CD4-positive, alpha-beta T cell treated with Interleukin-4 for 4 hours (primary cell): ENCODE measurements around the gene CCDC110.

Experiments used
- DNase-seq: peaks from one replicate; pipeline ENCODE4 v3.0.0-alpha.2; 2020

Gene CCDC110

DNA sequence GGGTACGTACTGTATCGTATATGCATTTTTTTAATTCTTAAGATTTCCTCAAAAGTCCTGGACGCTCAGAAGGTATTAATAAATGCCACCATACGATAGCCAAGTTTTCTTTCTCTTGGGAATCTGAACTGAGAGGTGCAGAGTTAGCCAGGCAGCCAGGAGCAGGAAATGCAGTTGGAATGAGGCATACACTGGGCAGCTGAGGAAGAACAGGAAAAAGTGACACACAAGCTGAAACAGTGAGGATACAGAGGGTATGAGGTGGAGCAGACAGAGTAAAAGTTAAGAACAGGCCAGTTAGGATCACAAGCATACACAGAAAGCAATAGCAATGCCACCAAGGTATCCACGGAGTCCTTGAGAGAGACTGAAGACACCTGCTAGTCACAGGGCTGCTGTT, 59.1 kb downstream of the CCDC110 start:
- DNase-seq = no peak

DNA sequence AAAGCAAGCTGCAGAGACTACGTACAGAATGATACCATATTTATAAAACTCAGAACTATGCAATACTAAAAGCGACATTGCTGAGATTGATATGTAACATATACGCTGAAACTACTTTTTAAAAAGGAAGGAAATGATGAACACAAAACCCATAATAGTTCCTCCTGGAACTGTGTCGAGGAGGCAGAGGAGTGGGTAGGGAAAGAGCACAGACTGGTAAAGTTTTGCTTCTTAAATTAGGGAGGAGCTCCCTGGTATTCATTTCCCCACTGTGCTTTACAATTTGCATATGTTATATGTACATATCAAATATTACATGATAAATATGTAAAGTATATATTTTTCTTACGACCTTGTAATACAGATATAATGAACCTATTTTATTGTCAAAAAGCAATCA, 59.7 kb downstream of the CCDC110 start:
- no peak for DNase-seq

DNA sequence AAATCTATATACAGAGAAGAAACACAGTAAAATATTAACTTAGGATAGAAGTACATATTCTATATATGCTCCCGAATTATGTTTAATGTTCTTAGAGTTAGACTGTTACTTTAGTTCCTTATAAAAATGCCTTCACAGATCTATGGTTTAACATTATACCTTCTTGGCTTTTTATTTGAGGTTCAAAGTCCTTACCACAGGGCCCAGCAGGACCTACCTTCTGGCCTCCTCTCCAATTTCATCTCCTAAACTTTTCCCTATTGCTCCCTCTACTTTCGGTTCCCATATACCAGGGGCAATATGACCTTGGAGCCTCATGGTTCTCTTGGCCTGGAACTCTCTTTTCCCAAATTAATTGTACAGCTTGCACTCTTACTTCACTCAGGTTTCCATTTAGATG, 63.1 kb downstream of the CCDC110 start:
- no peak for DNase-seq

DNA sequence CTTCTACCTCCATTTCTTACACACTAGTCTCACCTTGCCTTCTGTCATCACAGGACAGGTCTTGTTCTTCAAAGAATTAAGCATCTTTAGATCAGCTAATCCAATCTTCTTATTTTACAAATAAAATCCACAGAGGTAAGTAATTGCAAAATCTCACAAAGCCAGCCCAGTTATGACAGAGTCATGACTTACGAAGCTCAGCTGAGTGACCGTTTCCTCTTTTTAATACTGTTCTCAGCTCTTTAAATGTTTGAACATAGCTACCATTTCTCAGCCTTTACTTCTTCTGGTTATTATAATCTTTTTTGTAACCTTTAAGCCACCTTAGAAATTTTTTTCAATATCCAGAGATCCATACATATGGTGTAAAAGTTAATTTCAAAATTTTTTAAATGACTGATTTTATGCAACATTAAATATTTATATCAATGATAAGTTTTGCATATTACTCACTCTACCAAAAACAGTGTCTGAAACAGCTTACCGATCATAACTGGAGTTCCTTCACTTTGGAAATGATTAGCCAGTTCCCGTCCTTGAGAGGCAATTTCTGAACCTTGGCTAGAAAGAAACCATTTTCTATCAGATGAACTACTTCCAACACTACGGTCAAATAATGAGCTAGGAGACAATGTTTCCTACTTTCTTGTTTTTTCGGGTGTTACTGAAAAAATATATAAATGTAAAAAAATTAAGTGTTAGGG, 66.1 kb downstream of the CCDC110 start:
- no peak for DNase-seq

DNA sequence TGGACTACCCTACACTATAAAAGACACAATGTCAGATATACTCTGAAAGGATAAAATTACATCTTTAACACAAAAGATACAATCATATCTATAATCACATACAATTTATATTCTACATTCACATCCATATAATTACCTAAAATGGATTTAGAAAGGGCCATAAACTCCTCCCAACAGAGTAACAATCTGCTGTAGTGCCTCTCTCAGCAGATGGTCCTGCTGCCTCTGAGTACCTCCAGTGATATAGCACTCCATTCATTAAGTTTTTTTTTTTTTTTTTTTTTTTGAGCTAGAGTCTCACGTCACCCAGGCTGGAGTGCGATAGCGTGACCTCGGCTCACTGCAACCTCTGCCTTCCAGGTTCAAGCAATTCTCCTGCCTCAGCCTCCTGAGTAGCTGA, 67.5 kb downstream of the CCDC110 start:
- DNase-seq = no peak

DNA sequence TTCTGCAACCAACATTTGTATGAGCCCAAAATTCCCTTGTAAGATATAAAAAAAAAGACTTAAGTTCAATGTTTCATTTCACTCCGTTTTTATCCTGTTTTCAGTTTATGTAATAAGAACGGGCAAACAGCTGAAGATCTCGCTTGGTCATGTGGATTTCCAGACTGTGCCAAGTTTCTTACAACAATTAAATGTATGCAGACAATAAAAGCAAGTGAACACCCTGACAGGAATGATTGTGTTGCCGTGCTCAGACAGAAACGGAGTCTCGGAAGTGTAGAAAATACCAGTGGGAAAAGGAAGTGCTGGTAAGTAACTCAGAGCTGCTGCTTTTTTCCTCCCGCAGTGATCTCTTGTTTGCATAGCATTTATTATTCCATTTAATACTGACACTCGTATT, 72.1 kb downstream of the CCDC110 start:
- DNase-seq = no peak

DNA sequence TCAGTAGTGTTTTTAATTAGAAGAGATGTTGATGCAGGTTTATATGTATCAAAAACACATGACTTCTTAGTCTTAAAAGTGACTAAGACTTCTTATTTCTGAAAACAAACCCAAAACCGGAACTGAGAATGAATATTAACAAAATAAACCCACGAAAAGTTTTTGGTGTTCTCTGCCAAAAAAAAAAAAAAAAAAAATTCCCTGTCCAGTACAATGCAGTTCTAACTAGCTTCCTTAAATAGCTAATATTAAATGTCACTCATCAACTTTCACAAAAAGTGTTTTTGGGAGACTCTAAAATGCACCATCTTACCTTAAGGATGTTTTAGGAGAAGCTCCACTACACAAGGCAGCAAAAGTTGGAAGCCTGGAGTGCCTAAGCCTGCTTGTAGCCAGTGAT, 72.9 kb downstream of the CCDC110 start:
- DNase-seq = no peak

DNA sequence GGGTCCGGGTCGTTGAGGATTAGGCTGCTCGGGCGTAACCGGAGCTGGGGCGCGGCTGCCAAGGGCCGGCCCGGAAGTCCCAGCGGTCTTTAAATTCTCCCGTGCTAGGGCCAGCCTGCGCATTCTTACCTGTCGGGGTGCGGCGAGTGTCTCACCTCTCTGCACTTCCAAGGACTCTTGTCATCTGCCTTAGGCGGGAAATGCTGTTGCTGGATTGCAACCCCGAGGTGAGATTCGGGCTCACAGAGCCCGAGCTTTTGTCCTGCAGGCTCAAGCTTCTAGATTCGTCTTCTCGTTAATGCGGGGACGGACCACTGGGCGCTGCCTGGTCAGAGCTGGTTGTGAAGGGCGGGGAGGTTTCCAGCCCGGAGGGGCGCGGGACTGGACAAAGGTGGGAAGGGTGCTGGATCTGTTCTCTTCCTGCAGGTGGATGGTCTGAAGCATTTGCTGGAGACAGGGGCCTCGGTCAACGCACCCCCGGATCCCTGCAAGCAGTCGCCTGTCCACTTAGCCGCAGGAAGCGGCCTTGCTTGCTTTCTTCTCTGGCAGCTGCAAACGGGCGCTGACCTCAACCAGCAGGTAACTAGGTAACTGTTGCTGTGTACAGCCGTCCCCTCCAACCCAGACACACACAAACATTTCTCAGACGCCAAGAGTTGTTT, 74.7 kb downstream of the CCDC110 start, which contains the start of gene ANKRD37:
Gene ANKRD37, plus strand, starts transcription at position 118 of the 662 bp plus-strand sequence. Its CDS starts 83 bp downstream, at position 201.
- no peak for DNase-seq

DNA sequence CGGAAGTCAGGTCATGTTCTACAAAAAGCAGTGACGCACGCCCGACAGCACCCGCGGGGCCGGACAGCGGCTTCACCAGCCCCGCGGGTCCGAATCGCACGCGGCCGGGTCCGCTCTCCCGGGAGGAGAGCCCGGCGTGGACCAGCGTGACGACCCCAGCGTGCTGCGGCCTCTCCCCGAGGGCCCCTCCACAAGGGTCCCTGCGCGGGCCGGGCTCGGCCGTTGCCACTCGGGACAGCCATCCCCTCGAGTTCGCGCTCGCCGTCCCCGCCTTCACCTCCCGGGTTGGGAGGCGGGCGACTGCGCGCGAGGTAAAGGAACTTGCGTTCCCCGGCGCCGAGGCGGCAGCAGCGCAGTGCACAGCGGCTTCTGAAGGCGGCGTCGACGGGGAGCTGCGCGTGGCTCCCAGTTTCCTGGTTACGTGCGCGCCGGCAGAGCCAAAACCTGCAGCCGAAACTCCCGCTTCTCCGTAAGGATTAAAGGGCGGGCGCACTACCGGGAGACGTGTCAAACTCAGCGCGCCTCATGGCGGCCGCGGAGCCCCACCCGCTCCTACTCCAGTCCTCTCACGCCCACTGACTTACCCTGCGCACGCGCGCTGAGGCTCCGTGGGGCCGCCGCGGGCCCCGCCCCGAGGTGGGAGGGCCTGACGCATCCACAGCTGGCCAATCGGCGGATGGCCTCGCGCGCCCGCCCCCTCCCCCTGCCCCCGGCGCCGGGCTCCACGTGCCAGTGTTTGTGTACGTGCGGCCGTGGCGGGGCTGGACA, 75.4 kb downstream of the CCDC110 start:
- peak; percentile 96 for DNase-seq

DNA sequence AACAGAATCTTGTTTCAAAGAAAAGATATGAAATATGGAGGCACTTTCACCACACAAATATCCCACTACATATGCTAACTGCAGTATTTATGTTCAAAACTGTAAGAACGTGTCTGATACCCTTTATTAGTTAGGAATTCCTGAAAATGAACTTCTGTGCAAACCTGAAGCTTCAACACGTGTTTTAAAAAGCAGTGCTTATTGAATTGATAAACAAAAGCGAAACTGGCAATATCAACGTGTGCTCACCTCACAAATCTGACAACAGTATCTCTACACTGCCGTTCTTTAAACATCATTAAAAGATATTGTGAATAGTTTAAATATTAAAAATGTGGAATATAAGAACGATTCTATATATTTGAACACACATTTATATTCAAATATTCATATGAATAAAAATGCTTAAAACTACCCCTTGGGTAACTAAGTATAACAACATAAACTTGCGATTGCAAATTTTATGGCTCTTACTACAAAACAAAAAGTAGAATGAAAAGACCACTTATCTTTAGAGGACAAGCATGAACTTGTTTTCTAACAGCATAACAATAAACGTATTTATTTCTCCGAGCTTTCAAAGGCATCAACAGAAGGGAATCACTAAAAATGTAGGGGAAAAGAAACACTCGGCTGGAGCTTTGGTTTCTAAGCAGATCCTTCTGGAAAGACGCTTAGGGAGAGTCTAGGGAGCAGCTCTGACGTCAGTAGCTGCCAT, 76.1 kb downstream of the CCDC110 start, which contains the start of gene LRP2BP:
Gene LRP2BP, minus strand, starts transcription at position 687 of the 718 bp plus-strand sequence. CDS start 17,738 bp downstream, outside the sequence.
- no peak for DNase-seq
